Caco-2 (cell line): ENCODE data around the gene PNKD. TPM values are rescaled to one million over a fixed set of nuclear protein-coding genes. Genes with fewer than 3 reads are reported as not detected.

Experiments
- BruUV-seq: library from RNA; stranded (reverse); fragments of 400-500 nt; replicated peaks from 2 replicates; lab custom pipeline; 2021; lab: Mats Ljungman, UMichigan
- CTCF ChIA-PET: fragments of 300-600 bp; sonication (Branson Sonifier 250); formaldehyde crosslinking; loops from one replicate; lab custom pipeline; 2022; ENCODE audit warnings: antibody characterized with exemption; lab: Charles Lee
- POLR2A ChIA-PET: fragments of 300-600 bp; sonication (Branson Sonifier 250); formaldehyde crosslinking; loops from one replicate; lab custom pipeline; 2022; ENCODE audit warnings: antibody characterized with exemption; lab: Charles Lee
- DNase-seq, 2 experiments: peaks; one replicate each; pipeline versions ENCODE4 v3.0.0 to v3.0.0-alpha.2; 2020 to 2022
- H3K27me3 ChIP-seq: replicated peaks from 2 replicates; pipeline ENCODE4 v1.6.0; 2011; ENCODE audit warnings: low read length; ENCODE audit not compliant: control insufficient read depth, insufficient read depth
- H3K36me3 ChIP-seq: 2 replicates; pipeline ENCODE4 v1.5.1; 2011; ENCODE audit warnings: low read length; ENCODE audit not compliant: control insufficient read depth, insufficient read depth
- H3K4me1 ChIP-seq: fragments of 250-450 bp; sonication (Bioruptor Pico); 2 replicates; pipeline ENCODE4 v1.5.1; 2020; ENCODE audit warnings: mild to moderate bottlenecking
- H3K4me3 ChIP-seq: 2 replicates; pipeline ENCODE4 v1.5.1; 2011; ENCODE audit warnings: low read depth, mild to moderate bottlenecking, control low read depth, low read length
- H3K9me3 ChIP-seq: fragments of 250-450 bp; sonication (Bioruptor Pico); 2 replicates; pipeline ENCODE4 v1.5.1; 2020; ENCODE audit warnings: mild to moderate bottlenecking, moderate library complexity
- H3K27ac Mint-ChIP-seq: one replicate; pipeline ENCODE4 v1.8.0; 2022; ENCODE audit warnings: mixed read lengths; ENCODE audit not compliant: unreplicated experiment
- H3K27me3 Mint-ChIP-seq: one replicate; pipeline ENCODE4 v1.8.0; 2022; ENCODE audit warnings: mixed read lengths; ENCODE audit not compliant: insufficient read depth, unreplicated experiment
- H3K36me3 Mint-ChIP-seq: one replicate; pipeline ENCODE4 v1.8.0; 2022; ENCODE audit warnings: mild to moderate bottlenecking, mixed read lengths; ENCODE audit not compliant: insufficient read depth, unreplicated experiment
- H3K4me1 Mint-ChIP-seq: one replicate; pipeline ENCODE4 v1.8.0; 2022; ENCODE audit warnings: low read depth, mixed read lengths; ENCODE audit not compliant: unreplicated experiment
- H3K4me3 Mint-ChIP-seq: one replicate; pipeline ENCODE4 v1.8.0; 2022; ENCODE audit warnings: mild to moderate bottlenecking, moderate library complexity, mixed read lengths; ENCODE audit not compliant: unreplicated experiment
- H3K9me3 Mint-ChIP-seq: one replicate; pipeline ENCODE4 v1.8.0; 2022; ENCODE audit warnings: mixed read lengths; ENCODE audit not compliant: unreplicated experiment
- CTCF ChIP-seq, 2 experiments: fragments of 200-600 bp in 1 of 2; IDR thresholded peaks; 1 replicate in 1 of 2; 2 replicates in 1 of 2; pipeline versions ENCODE4 v1.5.1 to v1.8.0; 2011 to 2022; ENCODE audit warnings: antibody characterized with exemption in 1 of 2, control low read depth in 1 of 2, inconsistent platforms in 1 of 2, low read depth in 1 of 2, low read length in 1 of 2, mild to moderate bottlenecking in 1 of 2, moderate library complexity in 1 of 2; ENCODE audit not compliant: insufficient read depth in 1 of 2, severe bottlenecking in 1 of 2, unreplicated experiment in 1 of 2
- intact Hi-C: fragments of 100-400 bp; cut with micrococcal nuclease; formaldehyde crosslinking; loops from one replicate; pipeline ENCODE4 v1.10.0; 2022; ENCODE audit not compliant: unreplicated experiment
- total RNA-seq: library from RNA; stranded (reverse); gene quantifications from 2 replicates; pipeline ENCODE4 v1.2.3, GENCODE V29; 2022

The PNKD gene
- total RNA-seq, 1 experiment from 2014 or later = 39.2 TPM

- Histone ChIP-seq H3K27me3 (no peaks in the 10 kb centered on the region), H3K9me3 (no peaks in the 10 kb centered on the region), H3K4me3 (no peak within 1 kb of the TSS), H3K4me1 (no peaks in the 10 kb centered on the region), H3K36me3 (no peaks in the 10 kb centered on the region)
- no peaks in the 10 kb centered on the region for H3K27me3 Mint-ChIP-seq
- no peak for TF ChIP-seq CTCF (IDR thresholded peaks at IDR 0.05; ENCODE audit: insufficient read depth in 1 of 2, low read depth in 1 of 2, low read length in 1 of 2, severe bottlenecking in 1 of 2, unreplicated experiment in 1 of 2)
- peaks cover 6% of the 10 kb centered on the region for H3K4me1 Mint-ChIP-seq
- ChIA-PET CTCF (no interaction called here), POLR2A (no interaction called here)
- no peak within 1 kb of the TSS for H3K27ac Mint-ChIP-seq
- DNase-seq = no peak
- no peaks in the 10 kb centered on the region for H3K9me3 Mint-ChIP-seq
- H3K36me3 Mint-ChIP-seq = no peaks in the 10 kb centered on the region
- intact Hi-C loops = no loop called here
- no TSS peak for BruUV-seq
- H3K4me3 Mint-ChIP-seq = no peak within 1 kb of the TSS
Measured at GRCh38 chr2:218381916-218382366, 111.6 kb downstream of the PNKD start, which contains the start of gene SLC11A1. Gene SLC11A1, plus strand, starts transcription at chr2:218382273. Its CDS starts 96 bp downstream, at chr2:218382369.

GRCh38 chr2:218382785-218383184 lies 112.5 kb downstream of the PNKD start:
- ChIA-PET POLR2A (no interaction called here), CTCF (no interaction called here)
- H3K27ac Mint-ChIP-seq = no peak overlapping the region
- Histone ChIP-seq H3K36me3 (no peaks in the 10 kb centered on the region), H3K4me3 (no peak overlapping the region), H3K27me3 (no peaks in the 10 kb centered on the region), H3K4me1 (no peaks in the 10 kb centered on the region), H3K9me3 (no peaks in the 10 kb centered on the region)
- H3K4me1 Mint-ChIP-seq = peaks cover 11% of the 10 kb centered on the region
- intact Hi-C loops = no loop called here
- no peak for DNase-seq
- no peak overlapping the region for H3K4me3 Mint-ChIP-seq
- H3K36me3 Mint-ChIP-seq = no peaks in the 10 kb centered on the region
- no TSS peak for BruUV-seq
- no peak for TF ChIP-seq CTCF (IDR thresholded peaks at IDR 0.05; ENCODE audit: insufficient read depth in 1 of 2, low read depth in 1 of 2, low read length in 1 of 2, severe bottlenecking in 1 of 2, unreplicated experiment in 1 of 2)
- H3K27me3 Mint-ChIP-seq = no peaks in the 10 kb centered on the region
- H3K9me3 Mint-ChIP-seq = no peaks in the 10 kb centered on the region

GRCh38 chr2:218383892-218384519 lies 113.7 kb downstream of the PNKD start:
- no peaks in the 10 kb centered on the region for H3K27me3 Mint-ChIP-seq
- no peaks in the 10 kb centered on the region for H3K36me3 ChIP-seq
- H3K4me1 Mint-ChIP-seq = peaks cover 11% of the 10 kb centered on the region
- no peak for TF ChIP-seq CTCF (IDR thresholded peaks at IDR 0.05; ENCODE audit: insufficient read depth in 1 of 2, low read depth in 1 of 2, low read length in 1 of 2, severe bottlenecking in 1 of 2, unreplicated experiment in 1 of 2)
- no peaks in the 10 kb centered on the region for H3K27me3 ChIP-seq
- no peaks in the 10 kb centered on the region for H3K9me3 ChIP-seq
- H3K4me3 ChIP-seq = no peak overlapping the region
- no peak overlapping the region for H3K27ac Mint-ChIP-seq
- ChIA-PET POLR2A (no interaction called here), CTCF (no interaction called here)
- BruUV-seq = no TSS peak
- H3K4me1 ChIP-seq = no peaks in the 10 kb centered on the region
- DNase-seq = no peak
- intact Hi-C loops = no loop called here
- H3K9me3 Mint-ChIP-seq = no peaks in the 10 kb centered on the region
- no peaks in the 10 kb centered on the region for H3K36me3 Mint-ChIP-seq
- H3K4me3 Mint-ChIP-seq = no peak overlapping the region
